Activated CD4-positive, CD25-positive, alpha-beta regulatory T cell (primary cell): ENCODE results near the gene SUMO3.
A peak's percentile ranks its signal among the peaks of the same experiment; 100 is the strongest.

Experiments used
- DNase-seq, 4 experiments: peaks; one replicate each; lab custom pipeline; 2025; lab: John Stamatoyannopoulos, UW

SUMO3 gene

GRCh38 chr21:44817914-44818639 lies at the start of gene SUMO3:
TSS of gene SUMO3 (minus strand) at chr21:44818062. CDS start at chr21:44817968, 94 bp downstream.
- peak; percentile 69 to 82 (median 72) for DNase-seq

DNA sequence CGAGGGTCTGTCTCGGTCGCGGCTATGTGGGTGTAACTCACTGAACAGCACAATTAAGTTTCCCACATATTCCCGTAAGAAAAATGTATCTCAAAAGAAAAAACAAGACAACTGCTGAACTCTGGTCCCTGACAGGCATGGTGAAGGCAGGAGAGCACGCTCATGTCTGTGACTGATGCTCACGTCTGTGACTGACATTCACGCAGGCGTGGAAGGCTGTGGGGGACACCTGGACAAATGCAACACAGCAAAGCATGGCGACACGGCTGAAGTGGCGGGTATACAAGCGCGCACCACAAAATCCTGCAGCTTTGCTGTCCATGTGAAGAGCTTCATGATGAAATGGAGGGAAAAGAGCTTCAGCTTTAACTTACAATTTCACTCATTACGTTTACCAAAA lies 49.6 kb upstream of the SUMO3 start:
- no peak for DNase-seq

GRCh38 chr21:44866780-44867179 lies 48.9 kb upstream of the SUMO3 start:
- no peak for DNase-seq

DNA sequence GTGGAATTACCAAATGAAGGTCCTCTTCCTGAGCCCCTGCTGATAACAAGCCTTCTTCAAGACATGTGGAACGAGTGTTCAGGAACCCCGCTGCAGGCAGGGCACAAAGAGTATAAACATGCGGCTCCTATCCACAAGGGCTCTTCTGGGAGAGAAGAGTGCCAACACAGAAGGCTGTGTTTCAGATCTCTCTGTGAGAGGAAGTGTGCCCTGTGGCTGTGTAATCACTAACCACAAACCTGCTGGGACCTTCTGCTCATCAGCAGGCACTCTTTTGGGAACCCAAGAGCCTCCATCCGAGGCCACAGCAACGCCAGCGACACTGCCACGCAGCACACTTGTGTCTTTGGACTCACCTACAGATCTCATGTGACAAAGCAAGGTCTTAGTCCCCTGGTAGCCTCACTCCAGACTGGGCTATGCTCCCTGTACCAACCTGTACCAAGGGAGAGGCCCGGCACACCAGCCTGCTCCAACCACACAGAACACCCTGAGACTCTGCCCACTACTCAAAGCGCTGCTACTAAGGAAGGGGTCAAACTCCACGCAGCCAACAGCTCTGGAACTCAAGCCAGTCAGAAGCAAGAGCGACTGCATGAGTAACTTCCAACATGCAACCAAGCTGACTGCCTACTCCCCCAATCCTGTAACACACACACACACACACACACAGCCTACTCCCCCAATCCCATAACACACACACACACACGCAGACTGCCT lies 47.9 kb upstream of the SUMO3 start:
- no peak for DNase-seq

GRCh38 chr21:44862869-44863685 lies 45.2 kb upstream of the SUMO3 start:
- DNase-seq, result no peak

DNA sequence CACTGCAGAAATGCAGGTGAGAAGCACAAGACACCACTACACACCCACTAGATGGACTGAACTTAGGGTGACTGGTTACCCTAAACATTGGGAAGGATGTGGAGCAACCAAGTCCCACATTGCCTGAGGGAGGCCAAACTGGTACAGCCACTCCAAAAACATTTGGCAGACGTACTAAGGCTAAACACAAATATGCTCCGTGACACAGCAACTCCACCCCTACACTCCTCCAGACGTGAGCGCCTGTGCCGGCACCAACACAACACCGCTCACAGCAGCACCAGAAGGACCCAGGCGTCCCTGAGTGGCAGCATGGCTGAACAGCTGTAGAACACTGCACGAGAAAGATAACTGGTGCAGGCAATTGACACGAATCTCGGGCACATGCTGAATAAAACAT lies 40.9 kb upstream of the SUMO3 start:
- DNase-seq, result no peak

- no peak for DNase-seq
These were observed 40.4 kb upstream of the SUMO3 start for GRCh38 chr21:44858291-44858690.

DNA sequence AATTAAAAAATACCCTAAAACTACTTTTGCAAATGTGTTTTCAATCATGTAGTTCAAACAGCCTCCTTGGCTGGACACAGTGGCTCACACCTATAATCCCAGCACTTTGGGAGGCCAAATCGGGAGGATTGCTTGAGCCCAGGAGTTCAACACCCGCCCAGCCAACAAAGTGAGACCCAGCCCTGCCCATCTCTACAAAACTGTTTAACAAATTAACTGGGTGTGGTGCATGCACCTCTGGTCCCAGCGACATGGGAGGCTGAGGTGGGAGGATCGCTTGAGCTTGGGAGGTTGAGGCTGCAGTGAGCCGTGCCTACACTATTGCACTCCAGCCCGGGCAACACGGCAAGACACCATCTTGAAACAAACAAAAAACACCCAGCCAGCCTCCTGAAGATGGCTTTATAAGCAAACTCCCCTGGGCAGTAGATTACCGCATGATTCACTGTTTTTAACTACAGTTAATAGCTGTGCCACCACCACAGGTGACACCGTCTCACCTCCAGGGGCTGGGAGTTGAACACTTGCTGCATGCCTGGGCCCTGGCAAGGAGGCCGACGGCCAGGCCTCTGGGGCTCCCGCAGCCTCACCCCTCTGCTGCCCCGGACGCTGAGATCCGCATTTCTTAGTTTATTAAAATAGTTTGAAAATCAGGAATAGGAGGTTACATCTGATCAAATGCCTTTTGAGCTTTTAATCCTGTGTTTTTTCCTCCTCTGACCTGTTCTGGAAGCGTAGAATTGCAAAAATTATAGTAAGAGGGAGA lies 39.4 kb upstream of the SUMO3 start:
- DNase-seq, result no peak

DNA sequence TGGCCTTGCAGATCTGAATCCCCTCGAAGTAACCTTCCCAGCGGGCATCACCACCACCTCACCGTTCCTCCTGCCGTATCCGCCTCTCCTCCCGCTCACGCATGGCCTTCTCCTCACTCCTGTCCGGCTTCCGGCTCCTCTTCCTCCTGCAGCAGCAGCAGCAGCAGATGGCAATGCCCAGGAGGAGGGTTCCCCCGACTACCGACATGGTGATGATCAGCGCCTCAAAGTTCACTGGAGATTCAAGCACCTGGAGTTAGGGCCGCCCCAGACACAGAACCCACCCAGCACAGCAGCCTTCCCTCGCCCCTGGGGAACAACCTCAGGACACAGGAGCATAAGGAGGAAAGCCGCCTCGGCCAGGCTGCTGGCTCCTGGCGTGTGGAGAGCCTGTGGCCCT lies 38.3 kb upstream of the SUMO3 start:
- DNase-seq, result no peak

GRCh38 chr21:44855572-44855971 lies 37.7 kb upstream of the SUMO3 start:
- DNase-seq, result no peak

DNA sequence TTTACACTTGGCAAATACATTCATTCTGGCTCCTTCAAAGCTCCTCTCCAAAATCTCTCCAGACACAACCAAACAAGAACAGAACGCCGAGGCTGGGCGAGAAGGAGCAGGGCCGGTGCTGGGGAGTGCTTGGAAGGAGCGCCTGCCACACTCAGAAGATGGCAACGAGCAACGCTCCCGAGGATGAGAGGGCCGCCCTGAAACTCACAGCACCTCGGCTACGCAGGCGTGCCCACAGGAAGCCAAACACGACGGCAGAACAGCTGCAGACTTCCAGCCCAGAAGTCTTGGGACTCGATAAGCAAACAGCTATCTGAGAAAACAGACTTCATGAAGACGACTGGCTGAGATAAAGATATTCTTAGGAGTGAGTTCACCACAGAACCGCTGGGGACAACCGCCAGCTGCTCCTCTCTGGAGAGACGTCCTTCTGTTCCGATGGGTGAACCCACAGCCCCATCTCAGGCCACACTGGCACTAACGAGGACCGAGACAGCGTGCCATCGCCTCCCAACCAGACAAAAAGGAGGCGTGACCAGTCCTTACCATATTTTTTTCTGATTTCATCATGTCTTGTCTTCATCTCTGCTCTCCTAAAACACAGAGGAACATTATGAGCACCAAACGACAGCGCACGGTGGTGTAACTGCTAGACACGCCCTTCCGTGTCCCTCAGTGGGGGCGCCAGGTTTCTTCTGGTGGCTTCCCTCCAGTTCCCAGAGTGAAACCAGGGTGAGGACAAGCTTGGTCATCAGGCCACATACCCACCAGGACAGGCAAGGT lies 37.0 kb upstream of the SUMO3 start:
- DNase-seq, result no peak

- DNase-seq, result no peak
These were observed 36.5 kb upstream of the SUMO3 start for GRCh38 chr21:44854391-44854663.

- no peak for DNase-seq
These were observed 35.9 kb upstream of the SUMO3 start for GRCh38 chr21:44853601-44854390.

- no peak for DNase-seq
These were observed 33.2 kb upstream of the SUMO3 start for GRCh38 chr21:44850905-44851657.

DNA sequence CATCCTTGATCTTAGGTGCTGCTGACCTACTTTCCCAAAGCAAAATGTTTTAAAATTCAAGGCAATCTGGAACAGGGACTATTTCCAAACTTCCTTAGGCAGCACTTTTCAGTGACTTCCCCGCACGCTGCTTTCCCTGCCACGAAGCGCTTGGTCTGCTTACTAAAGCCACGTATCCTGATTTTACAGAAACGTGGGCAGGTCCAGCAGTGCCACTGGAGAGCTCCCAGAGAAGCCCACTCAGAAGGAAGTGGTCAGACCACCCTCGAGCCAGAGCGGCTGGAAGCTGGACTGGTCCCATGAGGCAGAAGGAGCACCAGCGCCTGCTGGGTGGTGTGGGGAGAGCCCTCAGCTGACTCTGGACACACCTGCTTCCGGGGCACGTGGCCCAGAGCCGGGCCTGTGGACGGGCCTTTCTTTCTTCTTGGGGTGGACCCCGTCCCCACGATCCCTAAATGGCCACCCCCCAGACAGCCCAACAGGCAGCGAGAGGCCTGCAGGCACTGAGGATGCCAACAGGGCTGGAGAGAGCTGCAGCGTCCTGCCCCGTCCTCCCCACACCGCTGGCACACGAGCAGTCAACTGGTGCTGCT lies 32.4 kb upstream of the SUMO3 start:
- no peak for DNase-seq

DNA sequence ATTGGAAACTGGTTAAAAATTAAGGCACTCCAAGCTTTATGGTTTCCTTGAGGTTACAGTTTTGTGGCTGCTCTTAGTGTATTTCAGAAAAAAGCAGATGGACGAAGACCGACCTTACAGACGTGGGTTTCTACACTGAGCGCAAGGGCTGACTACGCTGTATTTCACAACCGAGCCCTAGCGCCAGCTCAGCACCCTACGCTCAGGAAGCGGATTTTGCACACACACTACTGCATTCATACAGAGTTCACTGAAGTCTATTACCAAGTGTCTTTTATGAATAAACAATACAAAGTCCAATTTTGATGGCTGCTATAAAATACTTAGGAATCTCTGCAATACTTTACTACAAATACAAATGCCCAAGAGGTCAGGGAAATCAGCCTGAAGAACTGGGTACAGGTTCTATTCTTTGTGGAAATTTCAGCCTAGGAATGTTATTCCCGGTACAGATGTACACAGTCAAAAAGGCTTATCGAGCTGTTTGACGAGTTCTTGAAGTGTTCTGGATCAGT lies 31.8 kb upstream of the SUMO3 start:
- DNase-seq, result no peak

GRCh38 chr21:44848821-44849521 lies 31.1 kb upstream of the SUMO3 start:
- DNase-seq, result no peak

DNA sequence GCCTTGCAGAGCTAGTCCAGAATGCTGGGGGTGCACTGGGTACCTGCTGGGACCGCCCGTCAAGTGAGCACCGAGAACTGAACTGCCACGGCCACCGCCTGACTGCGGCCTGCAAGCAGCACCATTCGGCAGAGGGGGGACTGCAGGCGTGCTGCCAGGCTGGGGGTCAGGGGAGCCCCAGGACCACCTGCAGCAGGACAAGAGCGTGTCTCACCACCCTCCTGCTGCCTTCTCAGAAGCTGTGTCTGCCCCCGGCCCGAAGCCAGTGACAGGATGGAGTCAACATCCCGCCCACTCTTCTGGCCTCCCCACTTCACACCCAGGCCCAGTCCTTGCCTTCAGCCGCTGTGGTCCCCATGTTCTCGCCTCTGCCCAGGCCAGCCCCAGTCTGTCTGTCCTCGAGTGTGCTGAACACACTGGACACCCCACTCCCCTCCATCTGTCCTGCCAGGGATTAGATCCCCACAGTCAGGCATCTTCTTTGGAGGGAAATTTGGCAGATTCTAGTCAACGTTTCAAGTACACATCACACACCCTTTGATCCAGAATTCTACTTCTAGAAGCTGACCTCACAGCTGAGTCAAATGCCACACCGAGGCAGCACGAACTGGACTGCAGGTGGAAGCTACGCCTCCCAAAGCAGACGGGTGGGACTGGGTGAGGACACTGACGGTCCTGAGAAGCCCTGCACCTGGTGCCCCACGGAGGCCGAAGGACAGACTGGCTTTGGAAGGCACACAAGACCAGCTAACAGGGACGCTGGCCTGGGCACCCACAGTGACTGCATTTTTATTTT lies 29.6 kb upstream of the SUMO3 start:
- no peak for DNase-seq
